GM21619 (cell line): ENCODE measurements around the gene TMEM92.
"Not testable (repeated sequence)": the region's sequence is repeated elsewhere in the genome, so short reads cannot be mapped to it uniquely, and the experiment has no call there.

Source experiments
- ATAC-seq: cut with Tn5 transposase; IDR thresholded peaks from one replicate; pipeline ENCODE4 v1.9.1; 2021; ENCODE audit not compliant: unreplicated experiment

Gene TMEM92

DNA sequence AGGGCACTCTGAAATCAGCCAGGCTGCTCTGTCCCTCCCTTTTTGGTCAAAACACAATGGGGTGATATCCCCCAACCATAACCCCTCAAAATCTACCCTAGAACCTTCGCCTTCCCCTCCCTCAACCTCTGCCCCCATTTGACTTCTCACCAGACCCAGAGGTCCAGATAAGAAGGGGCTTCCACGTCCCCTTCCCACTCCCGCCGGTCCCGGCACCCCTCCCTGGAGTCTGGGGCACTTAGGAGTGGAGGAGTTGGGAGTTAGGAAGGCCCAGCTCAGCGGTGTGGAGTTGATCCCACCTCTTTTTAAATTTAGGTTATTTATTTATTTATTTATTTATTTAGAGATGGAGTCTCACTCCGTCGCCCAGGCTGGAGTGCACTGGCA lies 619 bp upstream of the TMEM92 start:
- ATAC-seq = no peak

DNA sequence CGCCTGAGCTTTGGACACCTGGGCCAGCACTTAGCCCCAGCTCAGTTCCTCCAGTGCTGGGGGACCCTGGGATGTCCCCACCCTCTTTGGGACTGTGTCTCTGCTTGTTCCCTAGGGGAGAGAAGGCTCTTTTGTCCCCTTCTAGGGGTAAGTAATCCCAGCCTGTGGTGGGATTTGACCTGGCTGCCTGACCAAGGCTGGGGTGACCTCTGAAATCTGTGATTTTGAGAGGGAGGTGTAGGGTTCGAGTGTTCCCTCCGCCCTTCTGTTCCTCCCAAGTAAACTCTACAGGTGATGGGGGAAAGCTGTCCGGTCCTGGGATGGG lies 593 bp downstream of the TMEM92 start:
- ATAC-seq = no peak

DNA sequence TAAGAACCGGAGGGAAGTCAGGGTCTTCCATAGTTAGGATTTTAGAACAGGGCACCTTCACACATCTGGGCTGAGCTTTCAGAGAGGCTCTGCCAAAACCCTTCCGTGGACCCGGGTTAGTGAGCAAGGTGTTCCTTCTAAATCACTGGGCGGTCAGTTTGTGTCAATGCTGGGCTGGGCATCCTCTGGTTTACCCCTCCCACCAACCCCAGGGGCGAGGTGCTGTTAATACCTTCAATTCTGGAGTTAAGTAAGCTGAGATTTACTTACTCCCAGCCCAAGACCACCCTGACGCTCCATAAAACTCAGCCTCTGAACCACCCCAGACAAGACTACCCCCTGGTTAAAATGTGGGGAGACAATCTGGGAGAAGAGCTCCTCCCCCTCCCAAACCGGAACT lies 1.0 kb downstream of the TMEM92 start:
- ATAC-seq = no peak

DNA sequence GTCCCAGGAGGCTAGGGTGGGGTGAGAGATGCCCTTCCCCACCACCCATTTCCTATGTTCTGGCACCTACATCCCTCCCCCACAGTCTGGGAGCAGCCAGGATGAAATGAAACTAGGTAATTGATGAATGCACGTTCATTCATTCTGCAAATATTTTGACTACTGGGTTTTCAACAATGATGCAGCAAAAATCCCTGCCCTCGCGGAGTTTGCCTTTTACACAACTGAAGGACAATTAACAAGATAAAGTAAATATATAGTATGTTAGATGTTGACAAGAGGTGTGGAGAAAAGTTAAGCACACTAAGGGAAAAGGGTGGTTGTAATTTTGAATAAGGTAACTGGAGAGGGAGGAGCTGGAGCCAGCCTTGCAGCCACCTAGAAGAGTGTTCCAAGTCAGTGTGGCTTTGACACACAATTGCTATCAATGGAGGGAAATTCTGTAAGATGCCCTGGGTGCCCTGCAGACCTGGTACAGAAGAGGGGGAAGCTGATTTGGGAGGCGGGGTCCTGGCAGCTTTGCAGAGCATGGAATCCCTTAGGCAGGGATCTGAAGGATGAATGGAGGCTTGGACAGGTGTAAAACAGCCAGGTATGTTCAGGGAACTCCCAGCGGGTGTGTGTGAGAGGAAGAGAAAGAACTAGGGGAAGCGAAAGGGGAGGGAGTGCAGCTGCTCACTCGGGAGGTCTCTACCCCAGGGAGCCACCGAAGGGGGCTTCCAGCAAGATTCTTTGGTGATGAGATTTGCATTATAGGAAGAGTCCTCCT lies 2.5 kb downstream of the TMEM92 start:
- ATAC-seq = no peak

DNA sequence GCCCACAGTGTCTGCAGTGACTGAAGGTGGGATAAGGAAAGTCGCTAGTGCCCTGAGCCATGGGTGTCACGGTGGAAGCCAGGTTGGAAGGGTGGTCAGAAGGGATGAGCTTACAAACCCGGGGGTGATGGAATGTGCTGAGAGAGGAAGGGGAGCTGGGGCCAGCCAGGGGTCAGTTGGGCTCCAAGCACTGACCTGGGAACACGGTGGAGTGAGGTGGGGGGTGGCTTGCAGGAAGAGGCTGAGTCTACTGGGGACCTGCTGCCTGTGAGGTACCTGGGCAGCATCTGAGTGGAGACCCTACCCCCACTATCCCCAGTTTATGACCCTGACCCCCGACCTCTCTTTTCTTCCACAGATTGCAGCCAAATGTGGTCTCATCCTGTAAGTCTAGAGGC lies 3.1 kb downstream of the TMEM92 start:
- ATAC-seq = no peak

DNA sequence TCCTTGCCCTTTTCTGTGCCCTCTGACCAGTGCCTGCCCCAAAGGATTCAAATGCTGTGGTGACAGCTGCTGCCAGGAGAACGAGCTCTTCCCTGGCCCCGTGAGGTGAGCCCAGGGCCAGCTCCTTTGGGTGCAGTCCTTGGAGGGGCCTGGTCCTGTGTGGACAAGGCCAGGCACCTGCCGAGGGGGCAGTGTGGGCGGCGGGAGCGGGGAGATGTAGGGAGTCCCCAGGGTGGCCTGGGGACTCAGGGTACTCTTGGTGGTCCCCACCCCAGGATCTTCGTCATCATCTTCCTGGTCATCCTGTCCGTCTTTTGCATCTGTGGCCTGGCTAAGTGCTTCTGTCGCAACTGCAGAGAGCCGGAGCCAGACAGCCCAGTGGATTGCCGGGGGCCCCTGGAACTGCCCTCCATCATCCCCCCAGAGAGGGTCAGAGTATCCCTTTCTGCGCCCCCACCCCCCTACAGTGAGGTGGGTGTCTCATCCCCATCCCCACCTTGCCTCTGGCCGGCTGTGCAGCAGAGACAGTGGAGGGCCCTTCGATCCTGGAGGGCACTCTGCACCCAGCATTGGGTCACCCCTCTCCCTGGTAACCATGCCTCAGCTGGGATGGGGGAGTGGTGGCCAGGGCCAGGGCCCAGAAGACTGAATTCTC lies 4.4 kb downstream of the TMEM92 start:
- ATAC-seq = no peak

DNA sequence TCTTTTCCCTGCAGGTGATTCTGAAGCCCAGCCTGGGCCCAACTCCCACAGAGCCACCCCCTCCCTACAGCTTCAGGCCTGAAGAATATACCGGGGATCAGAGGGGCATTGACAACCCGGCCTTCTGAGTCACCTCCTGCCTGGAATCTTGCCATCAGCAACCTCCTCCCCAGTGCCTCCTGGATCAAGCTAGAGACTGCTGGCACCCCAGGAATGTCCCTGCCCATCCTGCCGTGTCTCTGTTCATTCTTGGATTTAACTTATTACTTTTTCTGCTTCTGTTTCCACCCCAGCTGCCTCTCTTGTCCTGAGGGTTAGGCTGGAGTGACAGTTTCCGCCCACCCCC lies 4.9 kb downstream of the TMEM92 start:
- no peak for ATAC-seq

DNA sequence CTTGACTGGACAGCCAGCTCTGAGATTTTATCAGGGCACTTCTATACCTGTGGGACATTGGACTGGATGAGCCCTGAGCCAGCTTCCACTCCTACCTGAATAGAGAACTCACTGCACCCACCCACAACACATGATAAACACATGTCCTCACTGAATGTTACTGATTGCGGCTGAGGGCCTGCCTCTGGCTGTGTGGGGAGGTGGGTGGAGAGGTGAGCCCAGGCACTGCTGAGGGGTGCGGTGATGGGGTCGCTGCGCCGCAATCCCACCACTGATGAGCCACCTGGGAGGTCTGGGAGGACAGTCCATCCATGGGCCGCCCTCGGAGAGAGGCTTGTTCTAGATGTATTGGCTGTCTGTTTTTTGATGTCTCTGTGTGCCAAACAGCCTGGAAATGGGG lies 5.4 kb downstream of the TMEM92 start:
- ATAC-seq = no peak

DNA sequence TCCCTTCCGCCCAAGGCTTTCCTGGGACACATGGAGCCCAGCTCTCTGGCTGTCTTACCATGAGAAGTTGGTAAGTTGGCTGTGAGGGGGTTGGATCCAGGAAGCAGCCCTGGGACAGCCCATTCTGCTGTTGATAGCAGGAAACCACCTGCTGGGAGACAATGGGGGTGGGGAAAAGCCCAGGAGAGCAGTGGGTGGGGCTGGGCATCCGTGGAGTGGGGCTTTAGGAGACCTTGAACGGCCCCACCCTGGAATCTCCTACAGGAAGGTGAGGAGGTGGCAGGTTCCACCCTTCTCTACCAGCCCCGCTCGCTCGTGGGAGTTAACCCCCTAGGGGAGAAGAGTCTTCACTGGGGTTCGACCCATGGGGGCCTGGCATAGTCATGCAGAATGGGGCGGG lies 5.8 kb downstream of the TMEM92 start:
- no peak for ATAC-seq

DNA sequence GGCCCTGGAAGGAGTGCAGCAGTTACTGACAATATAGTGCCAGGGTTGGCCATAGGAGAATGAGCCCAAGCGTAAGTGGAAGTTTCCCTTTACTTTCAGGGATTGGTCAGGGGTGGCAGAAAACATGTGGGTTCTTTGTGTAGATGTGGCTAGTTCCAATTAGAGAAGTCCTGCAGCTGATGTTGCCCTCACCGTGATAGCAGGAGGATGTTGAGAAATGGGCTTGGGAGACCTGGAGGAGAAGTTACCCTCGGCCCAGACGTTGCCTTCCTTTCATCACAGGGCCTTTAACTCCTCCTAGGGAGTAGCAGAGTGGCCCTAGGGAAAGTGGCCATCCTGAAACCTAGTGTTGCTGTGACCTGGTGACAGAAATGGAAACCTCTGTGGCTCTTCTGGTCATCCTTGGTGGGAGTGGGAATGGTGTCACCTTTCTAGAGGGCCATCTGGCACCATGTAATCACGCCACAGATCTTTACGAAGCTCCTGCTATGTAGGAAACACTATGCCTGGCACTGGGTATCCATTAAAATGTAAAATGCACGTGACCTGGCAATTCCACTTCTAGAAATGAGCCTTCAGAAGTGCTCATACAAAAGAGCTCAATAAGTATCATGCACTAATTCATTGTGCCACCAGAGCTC lies 6.7 kb downstream of the TMEM92 start:
- ATAC-seq = no peak

DNA sequence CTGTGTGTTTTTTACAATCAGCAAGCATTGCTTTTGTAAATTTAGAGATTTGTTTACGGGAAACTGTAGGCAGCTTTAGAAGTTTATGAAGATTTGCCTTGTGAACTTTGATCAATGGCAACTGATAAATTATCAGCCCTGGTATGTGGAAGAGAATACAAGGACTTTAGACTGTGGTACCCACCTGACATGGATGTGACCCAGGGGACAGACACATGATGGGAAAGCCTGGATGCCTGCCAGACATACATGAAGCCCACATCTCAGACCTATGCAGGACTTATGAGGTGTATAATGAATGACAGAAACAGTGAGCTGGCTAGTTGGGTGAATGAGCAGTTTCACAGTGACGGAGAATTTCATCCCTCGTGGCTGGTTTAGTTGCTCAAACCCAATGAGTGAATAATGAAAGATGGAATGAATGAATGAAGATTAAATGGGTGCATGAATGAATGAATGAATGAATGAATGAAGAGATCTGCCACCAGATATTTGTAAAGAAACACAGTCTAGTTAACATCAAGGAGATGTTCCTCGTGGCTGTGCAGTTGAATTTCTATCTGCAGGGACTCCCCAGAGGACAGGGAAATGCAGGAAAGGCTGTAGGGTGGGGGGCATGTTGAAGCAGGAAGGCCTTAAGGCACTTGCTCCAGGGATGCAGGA lies 7.6 kb downstream of the TMEM92 start:
- no peak for ATAC-seq

DNA sequence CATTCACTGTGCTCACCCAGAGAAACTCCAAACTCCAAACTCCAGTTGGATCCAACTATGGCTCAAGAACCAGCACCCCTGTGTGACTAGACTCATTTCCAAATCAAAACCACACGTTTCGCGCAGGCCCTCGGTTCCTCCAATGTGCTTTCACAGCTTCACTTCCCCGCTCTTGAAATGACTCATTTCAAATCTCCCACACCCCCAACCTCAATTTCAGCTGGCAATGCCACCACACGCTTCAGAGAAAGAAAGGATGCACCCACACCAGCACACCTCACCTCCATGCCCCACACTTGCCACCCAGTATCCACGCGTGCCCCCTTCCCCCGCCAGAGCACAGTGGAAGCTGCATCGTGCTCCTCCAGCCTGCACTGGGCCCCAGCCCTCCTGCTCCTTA lies 9.0 kb downstream of the TMEM92 start:
- no peak for ATAC-seq

DNA sequence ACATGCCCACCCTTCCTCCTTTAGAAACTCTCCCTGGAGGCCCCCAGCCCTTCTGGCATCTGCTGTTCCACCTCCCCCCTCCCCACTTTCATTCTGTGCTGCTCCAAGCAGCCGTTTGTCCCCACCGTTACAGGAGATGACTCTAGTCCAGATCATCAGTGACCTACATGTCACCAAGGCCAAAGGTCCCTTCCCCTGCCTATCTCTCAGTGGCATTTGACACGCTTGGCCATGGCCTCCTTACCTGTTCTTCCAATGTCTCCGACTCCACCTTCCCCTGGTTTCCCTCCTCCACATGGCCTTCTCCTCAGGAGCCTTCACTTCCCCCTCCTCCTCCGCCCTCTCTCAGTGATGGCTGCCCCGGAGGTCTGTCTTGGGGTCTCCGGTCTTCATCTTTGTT lies 9.4 kb downstream of the TMEM92 start:
- no peak for ATAC-seq

DNA sequence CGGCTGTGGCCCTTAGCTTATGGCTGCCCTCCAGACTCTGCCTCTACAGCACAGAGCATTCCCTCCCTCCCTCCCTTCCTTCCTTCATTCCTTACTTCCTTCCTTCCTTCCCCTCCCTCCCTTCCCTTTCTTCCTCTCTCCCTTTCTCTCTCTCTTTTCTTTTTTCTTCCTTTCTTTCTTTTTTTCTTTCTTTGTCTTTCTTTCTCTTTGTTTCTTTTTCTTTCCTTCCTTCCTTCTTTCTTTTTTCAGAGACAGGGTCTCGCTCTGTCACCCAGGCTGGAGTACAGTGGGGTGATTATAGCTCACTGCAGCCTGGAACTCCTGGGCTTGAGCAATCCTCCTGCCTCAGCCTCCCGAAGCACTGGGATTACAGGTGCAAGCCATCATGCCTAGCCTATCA lies 11.7 kb downstream of the TMEM92 start:
- no peak for ATAC-seq

DNA sequence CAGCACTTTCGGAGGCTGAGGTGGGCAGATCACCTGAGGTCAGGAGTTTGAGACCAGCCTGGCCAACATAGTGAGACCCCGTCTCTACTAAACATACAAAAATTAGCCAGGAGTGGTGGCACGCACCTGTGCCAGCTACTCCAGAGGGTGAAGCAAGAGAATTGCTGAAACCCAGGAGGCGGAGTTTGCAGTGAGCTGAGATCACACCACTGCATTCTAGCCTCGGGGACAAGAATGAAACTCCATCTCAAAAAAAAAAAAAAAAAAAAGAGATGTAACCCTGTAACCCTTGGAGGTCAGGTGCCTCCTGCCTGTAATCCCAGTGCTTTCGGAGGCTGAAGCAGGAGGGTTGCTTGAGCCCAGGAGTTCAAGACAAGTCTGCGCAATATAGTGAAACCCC lies 13.0 kb downstream of the TMEM92 start:
- ATAC-seq = not testable (repeated sequence)

DNA sequence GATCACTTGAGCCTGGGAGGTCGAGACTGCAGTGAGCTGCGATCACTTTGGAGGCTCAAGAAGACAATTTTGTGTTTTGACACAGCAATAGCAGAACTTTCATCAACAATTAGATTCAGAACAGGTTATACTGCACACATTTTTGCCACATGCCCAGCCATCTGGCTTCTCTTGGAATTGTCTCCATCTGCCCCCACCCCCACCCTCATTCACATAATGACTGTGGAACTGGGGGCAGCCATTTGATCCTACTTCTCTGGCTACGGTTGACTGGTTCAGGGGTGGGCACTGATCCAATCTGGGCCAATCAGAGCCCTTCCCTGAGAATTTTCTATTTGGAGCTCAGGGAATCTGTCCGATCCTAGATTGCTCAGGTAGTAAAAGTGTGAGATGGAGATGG lies 14.0 kb downstream of the TMEM92 start:
- no peak for ATAC-seq

DNA sequence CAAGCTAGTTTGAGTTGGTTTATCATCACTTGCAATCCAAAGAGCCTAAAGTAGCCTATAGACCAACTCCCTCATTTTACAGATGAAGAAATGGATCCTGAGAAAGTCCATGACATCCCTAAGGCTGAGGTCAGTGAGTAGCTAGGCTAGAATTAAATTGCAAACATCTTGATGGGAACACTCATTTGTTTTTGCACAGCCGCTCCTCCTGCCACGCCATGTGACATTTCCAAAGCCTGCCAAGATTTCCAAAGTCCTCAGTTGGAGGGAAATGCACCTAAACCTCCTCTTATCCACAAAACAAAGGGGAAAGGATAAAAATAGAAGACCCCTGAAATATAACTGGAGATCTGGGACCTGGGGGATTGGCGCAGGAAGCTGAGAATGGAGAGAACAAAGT lies 15.0 kb downstream of the TMEM92 start:
- ATAC-seq = no peak

DNA sequence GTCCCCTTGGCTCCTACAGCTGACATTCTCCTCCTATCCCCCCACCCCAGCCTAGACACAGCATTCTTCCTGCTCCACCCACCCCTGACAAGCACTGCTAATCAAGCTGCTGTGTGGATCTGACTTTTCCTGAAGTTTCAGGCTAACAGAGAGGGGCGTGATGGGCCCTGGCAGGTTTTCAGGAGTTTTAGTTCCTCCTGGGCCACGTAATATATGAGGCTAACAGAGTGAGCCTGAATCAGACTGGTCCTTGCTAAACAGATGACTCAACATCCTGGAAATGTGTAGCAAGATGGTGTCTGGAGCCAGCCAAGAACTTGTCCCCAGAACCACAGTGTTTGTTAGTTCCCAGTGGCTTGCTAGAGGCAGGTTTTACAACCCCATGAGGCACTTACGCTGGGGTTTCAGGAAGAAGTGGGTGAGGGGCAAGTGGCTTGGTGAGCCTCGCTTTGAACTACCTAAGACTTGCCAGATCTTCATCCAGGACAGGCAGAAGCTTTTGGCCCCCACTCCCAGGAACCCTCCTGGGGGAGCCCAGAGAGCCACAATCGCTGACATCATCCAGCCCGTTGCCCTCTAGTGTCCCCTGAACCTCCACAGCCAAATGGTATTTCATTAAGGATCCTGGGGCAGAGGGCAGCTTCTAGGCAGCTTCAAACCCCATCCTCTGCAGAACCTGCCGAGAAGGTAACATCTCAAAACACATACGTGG lies 15.9 kb downstream of the TMEM92 start:
- ATAC-seq = no peak

DNA sequence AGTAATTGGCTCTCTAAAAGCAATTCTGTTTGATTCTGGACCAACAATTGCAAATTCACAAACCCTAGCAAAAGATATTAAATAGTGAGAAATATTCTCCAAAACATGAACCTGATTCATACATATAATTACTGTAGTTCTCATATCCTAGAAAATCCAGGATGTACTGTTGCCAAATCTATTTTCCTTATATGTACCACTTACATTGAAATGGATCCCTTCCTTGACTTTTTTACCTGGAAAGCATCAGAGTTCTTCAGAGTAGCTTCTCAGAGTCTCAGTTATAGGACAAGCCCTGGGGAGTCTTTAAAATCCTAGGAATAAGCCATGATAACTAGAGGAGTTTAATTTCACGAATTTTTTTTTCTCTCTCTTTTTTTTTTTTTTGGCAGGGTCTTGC lies 16.7 kb downstream of the TMEM92 start:
- no peak for ATAC-seq

DNA sequence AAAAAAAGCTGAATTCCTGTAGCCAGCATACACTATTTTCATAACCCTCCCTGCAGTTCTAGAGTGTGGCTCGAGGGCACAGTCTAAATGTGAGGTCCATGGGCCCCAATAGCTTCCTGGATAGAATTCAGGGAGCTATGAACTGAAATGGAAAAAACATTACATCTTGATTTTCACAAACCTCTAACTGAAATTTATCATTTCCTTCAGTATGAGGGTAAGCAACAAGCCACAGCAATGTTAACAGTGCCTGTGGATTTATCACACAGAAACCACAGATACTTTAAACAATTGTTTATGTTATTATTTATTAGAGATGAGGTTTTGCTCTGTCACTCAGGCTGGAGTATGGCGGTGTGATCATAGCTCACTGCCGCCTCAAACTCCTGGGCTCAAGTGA lies 18.2 kb downstream of the TMEM92 start:
- ATAC-seq = no peak

DNA sequence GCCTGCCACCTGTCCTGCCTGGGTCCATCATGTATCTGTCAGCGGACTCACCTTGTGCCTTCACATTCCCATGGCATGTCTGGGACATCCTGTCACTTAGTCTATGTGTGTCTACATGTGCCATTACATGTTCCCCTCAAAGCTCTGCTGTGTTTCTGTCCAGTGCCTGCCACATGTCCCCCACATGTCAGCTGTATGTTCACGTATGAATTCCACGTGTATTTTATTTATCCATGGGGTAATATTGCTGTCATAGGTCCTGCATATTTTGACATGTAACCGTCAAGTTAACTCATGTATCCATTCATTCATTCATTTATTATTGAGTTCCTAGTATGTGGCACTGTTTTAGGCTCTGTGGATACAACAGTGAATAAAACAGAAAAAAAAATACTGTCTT lies 20.8 kb downstream of the TMEM92 start:
- no peak for ATAC-seq
